C4-2B (cell line): ENCODE data around the gene ARHGAP31.

Experiments used
- H3K27ac ChIP-seq: fragments of 450-650 bp; 2 replicates; pipeline ENCODE4 v1.5.1; 2017
- CTCF ChIP-seq: fragments of 450-650 bp; conservative IDR thresholded peaks from 2 replicates; pipeline ENCODE4 v1.5.1; 2017; ENCODE audit warnings: mild to moderate bottlenecking
- ZFX ChIP-seq: fragments of 450-650 bp; IDR thresholded peaks from 2 replicates; pipeline ENCODE4 v1.6.1; 2017

ARHGAP31 gene

GRCh38 chr3:119293871-119294695, at the start of gene ARHGAP31:
ARHGAP31 (plus strand) TSS chr3:119294383; CDS start chr3:119294905, 522 bp downstream.
- TF ChIP-seq CTCF (no peak), ZFX (no peak)
- peak within 1 kb of the TSS; percentile 49 for H3K27ac ChIP-seq

GRCh38 chr3:119245778-119246177, 48.4 kb upstream of the ARHGAP31 start:
- H3K27ac ChIP-seq: no peak overlapping the region; the same call in 1 of the 2 replicates
- TF ChIP-seq ZFX (no peak), CTCF (no peak)

GRCh38 chr3:119255214-119255613, 39.0 kb upstream of the ARHGAP31 start:
- H3K27ac ChIP-seq: no peak overlapping the region
- no peak for TF ChIP-seq CTCF
- no peak for TF ChIP-seq ZFX

GRCh38 chr3:119257111-119257510, 37.1 kb upstream of the ARHGAP31 start:
- peak overlapping the region; percentile 53 for H3K27ac ChIP-seq
- no peak for TF ChIP-seq ZFX
- TF ChIP-seq CTCF: no peak

- H3K27ac ChIP-seq: peak overlapping the region; percentile 53
- TF ChIP-seq CTCF (no peak), ZFX (no peak)
These were observed 36.4 kb upstream of the ARHGAP31 start for GRCh38 chr3:119257654-119258410.

- no peak for TF ChIP-seq CTCF
- no peak for TF ChIP-seq ZFX
- H3K27ac ChIP-seq: no peak overlapping the region
These were observed 35.3 kb upstream of the ARHGAP31 start for GRCh38 chr3:119258915-119259314.

- TF ChIP-seq CTCF (no peak), ZFX (no peak)
These were observed 34.4 kb upstream of the ARHGAP31 start for GRCh38 chr3:119259821-119260220.

More at GRCh38 chr3:119259821-119260220, 34.4 kb upstream of the ARHGAP31 start:
- no peak overlapping the region for H3K27ac ChIP-seq
